ENCODE data around the gene GJB5. TPM values are rescaled to one million over a fixed set of nuclear protein-coding genes. Genes with fewer than 3 reads are reported as not detected.

Gene GJB5
- total RNA-seq, 1 donor from 2014 or later, result 23.6 TPM

DNA sequence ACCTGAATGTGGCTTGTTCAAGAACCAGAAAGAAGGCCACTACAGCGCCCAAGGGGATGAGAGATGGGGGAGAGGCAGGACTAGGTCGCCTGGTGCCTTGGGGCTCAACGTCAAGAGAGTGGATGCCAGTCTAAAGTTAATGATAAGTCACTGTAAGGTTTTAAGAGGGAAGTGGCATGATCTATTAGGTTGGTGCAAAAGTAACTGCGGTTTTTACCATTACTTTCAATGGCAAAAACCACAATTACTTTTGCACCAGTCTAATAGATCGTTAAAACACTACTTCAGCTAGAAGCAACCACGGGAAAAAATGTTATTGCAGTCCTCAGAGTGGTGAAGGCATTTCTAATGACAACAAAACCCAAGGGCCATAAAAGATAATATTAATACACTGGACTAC is 23.5 kb downstream of the GJB5 start:
- TF ChIP-seq POLR2AphosphoS5 (IDR thresholded peaks at IDR 0.05; ENCODE audit: insufficient read depth in 1 of 2, low read depth in 1 of 2), result no peak
- no peak for TF ChIP-seq POLR2A (IDR thresholded peaks at IDR 0.05)
- TF ChIP-seq, protein P1, sequence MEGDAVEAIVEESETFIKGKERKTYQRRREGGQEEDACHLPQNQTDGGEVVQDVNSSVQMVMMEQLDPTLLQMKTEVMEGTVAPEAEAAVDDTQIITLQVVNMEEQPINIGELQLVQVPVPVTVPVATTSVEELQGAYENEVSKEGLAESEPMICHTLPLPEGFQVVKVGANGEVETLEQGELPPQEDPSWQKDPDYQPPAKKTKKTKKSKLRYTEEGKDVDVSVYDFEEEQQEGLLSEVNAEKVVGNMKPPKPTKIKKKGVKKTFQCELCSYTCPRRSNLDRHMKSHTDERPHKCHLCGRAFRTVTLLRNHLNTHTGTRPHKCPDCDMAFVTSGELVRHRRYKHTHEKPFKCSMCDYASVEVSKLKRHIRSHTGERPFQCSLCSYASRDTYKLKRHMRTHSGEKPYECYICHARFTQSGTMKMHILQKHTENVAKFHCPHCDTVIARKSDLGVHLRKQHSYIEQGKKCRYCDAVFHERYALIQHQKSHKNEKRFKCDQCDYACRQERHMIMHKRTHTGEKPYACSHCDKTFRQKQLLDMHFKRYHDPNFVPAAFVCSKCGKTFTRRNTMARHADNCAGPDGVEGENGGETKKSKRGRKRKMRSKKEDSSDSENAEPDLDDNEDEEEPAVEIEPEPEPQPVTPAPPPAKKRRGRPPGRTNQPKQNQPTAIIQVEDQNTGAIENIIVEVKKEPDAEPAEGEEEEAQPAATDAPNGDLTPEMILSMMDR (IDR thresholded peaks at IDR 0.05), result no peak
- H3K27me3 ChIP-seq, result no peaks in the 10 kb centered on the region
- DNase-seq (ENCODE audit: extremely low spot score in 2 of 2), result no peak

DNA sequence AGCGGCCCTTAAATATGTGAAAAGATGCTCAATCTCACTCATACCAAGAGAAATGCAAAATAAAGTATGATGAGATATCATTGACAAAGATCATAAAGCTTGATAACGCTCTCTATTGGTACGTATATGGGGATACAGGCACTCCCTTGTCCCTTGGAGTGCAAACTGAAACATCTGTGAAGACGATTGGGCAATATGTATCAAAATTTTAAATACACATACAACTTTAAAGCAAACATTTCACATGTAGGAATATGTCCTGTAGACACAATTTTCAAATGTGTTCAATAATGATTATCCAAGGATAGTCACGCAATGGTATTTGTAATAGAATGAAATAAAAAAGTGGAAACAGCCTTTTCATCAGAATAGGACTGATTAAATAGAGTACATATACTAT is 24.2 kb downstream of the GJB5 start:
- Histone ChIP-seq H3K4me1 (peaks cover 20% of the 10 kb centered on the region), H3K27me3 (no peaks in the 10 kb centered on the region), H3K4me3 (no peak overlapping the region), H3K36me3 (no peaks in the 10 kb centered on the region), H3K27ac (no peak overlapping the region), H3K9me3 (no peaks in the 10 kb centered on the region)
- intact Hi-C loops (cut with DNase I), result no loop called here
- DNase-seq (ENCODE audit: extremely low spot score in 2 of 2), result no peak
- no peak for TF ChIP-seq POLR2AphosphoS5 (IDR thresholded peaks at IDR 0.05; ENCODE audit: insufficient read depth in 1 of 2, low read depth in 1 of 2)
- TF ChIP-seq POLR2A (IDR thresholded peaks at IDR 0.05), result no peak
- TF ChIP-seq, protein P1 (IDR thresholded peaks at IDR 0.05), result no peak

More for the DNA sequence above, 23.5 kb downstream of the GJB5 start:
- H3K36me3 ChIP-seq, result no peaks in the 10 kb centered on the region
- no peaks in the 10 kb centered on the region for H3K9me3 ChIP-seq
- H3K27ac ChIP-seq, result no peak overlapping the region
- no peak overlapping the region for H3K4me3 ChIP-seq
- H3K4me1 ChIP-seq, result peaks cover 20% of the 10 kb centered on the region
- intact Hi-C loops (cut with DNase I), result no loop called here

DNA sequence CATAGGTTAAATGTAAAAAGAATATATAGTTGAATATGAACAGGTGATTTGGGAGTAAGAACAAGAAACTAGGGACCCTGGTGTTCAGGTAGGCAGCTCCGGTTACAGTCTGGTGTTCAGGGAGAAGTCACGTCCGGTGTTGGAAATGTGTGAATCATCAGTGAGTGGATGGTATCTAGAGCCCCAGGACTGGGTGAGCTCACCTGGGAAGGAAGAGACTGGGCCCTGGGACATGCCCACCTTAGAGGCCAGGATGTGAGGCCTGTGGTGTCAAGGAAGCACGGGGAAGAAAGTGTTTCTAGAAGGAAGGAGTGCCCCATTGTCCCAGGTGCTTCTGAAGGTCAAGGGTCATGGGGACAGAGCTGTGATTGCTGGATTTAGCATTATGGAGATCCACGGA is 24.7 kb downstream of the GJB5 start:
- Histone ChIP-seq H3K4me1 (peaks cover 20% of the 10 kb centered on the region), H3K27me3 (no peaks in the 10 kb centered on the region), H3K27ac (no peak overlapping the region), H3K36me3 (no peaks in the 10 kb centered on the region), H3K9me3 (no peaks in the 10 kb centered on the region), H3K4me3 (no peak overlapping the region)
- no peak for TF ChIP-seq POLR2AphosphoS5 (IDR thresholded peaks at IDR 0.05; ENCODE audit: insufficient read depth in 1 of 2, low read depth in 1 of 2)
- DNase-seq (ENCODE audit: extremely low spot score in 2 of 2), result no peak
- intact Hi-C loops (cut with DNase I), result no loop called here

DNA sequence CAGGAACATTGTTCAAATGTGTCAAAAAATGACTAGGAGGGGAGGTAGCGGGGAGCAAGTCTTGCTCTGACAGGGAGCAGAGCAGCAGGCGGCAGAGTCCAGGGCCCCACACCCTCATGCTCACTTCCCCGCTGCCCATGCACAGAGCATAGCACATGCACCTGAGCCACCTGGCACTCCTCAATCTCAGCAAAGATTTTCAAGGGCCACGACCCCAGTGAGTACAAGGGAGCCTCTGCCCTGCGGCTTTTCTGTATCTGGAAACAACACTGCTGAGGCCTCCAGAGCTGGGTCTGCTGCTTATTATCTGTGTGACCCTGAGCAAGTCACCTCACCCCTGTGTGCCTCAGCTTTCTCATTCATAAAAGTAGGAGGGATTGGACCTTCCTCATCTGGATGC is 25.1 kb downstream of the GJB5 start:
- DNase-seq (ENCODE audit: extremely low spot score in 2 of 2), result no peak
- intact Hi-C loops (cut with DNase I), result no loop called here
- Histone ChIP-seq H3K36me3 (no peaks in the 10 kb centered on the region), H3K9me3 (no peaks in the 10 kb centered on the region), H3K4me1 (peaks cover 20% of the 10 kb centered on the region), H3K4me3 (no peak overlapping the region), H3K27ac (no peak overlapping the region), H3K27me3 (no peaks in the 10 kb centered on the region)
- TF ChIP-seq, protein P1 (IDR thresholded peaks at IDR 0.05), result no peak
- TF ChIP-seq POLR2AphosphoS5 (IDR thresholded peaks at IDR 0.05; ENCODE audit: insufficient read depth in 1 of 2, low read depth in 1 of 2) (no peak), POLR2A (IDR thresholded peaks at IDR 0.05) (no peak)

DNA sequence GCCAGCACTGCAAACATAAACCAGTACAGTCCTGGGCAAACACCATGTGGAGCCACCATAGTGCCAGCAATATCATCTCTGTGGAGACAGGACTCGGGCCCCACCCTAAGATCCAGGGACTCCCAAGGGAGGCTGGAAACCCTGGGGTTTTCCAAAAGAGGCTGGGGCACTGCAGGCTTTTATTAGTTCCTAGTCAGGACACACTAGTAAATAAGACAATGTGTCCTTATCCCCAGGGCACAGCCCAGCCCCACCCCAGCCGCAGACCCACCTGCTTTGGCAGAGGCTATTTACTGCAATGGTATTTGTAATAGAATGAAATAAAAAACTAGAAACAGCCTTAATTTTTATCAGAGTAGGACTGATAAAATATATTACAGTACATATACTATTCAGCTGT is 25.7 kb downstream of the GJB5 start:
- no peak for TF ChIP-seq POLR2A (IDR thresholded peaks at IDR 0.05)
- TF ChIP-seq POLR2AphosphoS5 (IDR thresholded peaks at IDR 0.05; ENCODE audit: insufficient read depth in 1 of 2, low read depth in 1 of 2), result no peak
- TF ChIP-seq, protein P1 (IDR thresholded peaks at IDR 0.05), result no peak
- intact Hi-C loops (cut with DNase I), result no loop called here
- H3K4me3 ChIP-seq, result peak overlapping the region in 1 of 2 donors; percentile 46
- DNase-seq (ENCODE audit: extremely low spot score in 2 of 2), result no peak
- H3K36me3 ChIP-seq, result peaks cover 0 to 4% of the 10 kb centered on the region in 2 donors
- H3K27me3 ChIP-seq, result no peaks in the 10 kb centered on the region
- no peaks in the 10 kb centered on the region for H3K9me3 ChIP-seq
- H3K4me1 ChIP-seq, result peaks cover 20% of the 10 kb centered on the region
- peak overlapping the region; percentile 83 for H3K27ac ChIP-seq

Data from vagina (tissue), 2 donors.